HepG2 (cell line): ENCODE measurements around the gene ATP6V0A1.

Experiments
- ARID2 ChIP-seq: sonication (generic); formaldehyde crosslinking; IDR thresholded peaks from 2 replicates; pipeline ENCODE4 v1.8.1; 2022; ENCODE audit warnings: mild to moderate bottlenecking, missing genetic modification reagents, borderline replicate concordance
- ATF3 ChIP-seq: sonication (generic); formaldehyde crosslinking; IDR thresholded peaks from 2 replicates; pipeline ENCODE4 v1.4.0; 2020; ENCODE audit warnings: missing genetic modification reagents
- CTCF ChIP-seq: sonication (generic); formaldehyde crosslinking; IDR thresholded peaks from 2 replicates; pipeline ENCODE4 v1.5.0; 2020; ENCODE audit warnings: mild to moderate bottlenecking, missing genetic modification reagents, moderate library complexity
- IRF2 ChIP-seq: IDR thresholded peaks from 2 replicates; pipeline ENCODE4 v1.6.1; 2018; ENCODE audit warnings: missing genetic modification reagents, missing compliant biosample characterization
- MXI1 ChIP-seq: IDR thresholded peaks from 3 replicates; pipeline ENCODE4 v1.6.1; 2012; ENCODE audit warnings: low read depth, low read length, inconsistent platforms, borderline replicate concordance
- MYNN ChIP-seq: sonication (generic); formaldehyde crosslinking; IDR thresholded peaks from 2 replicates; pipeline ENCODE4 v1.4.0; 2020; ENCODE audit warnings: mild to moderate bottlenecking, low read depth, missing genetic modification reagents
- SP1 ChIP-seq, 2 experiments: fragments of 450-650 bp in 1 of 2; sonication (generic) in 1 of 2; formaldehyde crosslinking in 1 of 2; IDR thresholded peaks; 2 replicates each; pipeline versions ENCODE4 v1.4.0 to v1.6.1; 2016 to 2020; ENCODE audit warnings: missing genetic modification reagents in 1 of 2
- SRSF1 ChIP-seq: fragments of 200-400 bp; formaldehyde crosslinking; optimal IDR thresholded peaks from 2 replicates; pipeline ENCODE3; 2017; ENCODE audit warnings: mild to moderate bottlenecking, low read depth, low read length, moderate library complexity
- TCF7L2 ChIP-seq: IDR thresholded peaks from 2 replicates; pipeline ENCODE4 v1.6.1; 2011; ENCODE audit warnings: mild to moderate bottlenecking, low read depth, low read length, moderate library complexity
- ZKSCAN8 ChIP-seq: IDR thresholded peaks from 2 replicates; pipeline ENCODE4 v1.6.1; 2016; ENCODE audit warnings: borderline replicate concordance, missing genetic modification reagents, missing compliant biosample characterization
- ZNF253 ChIP-seq: sonication (generic); formaldehyde crosslinking; IDR thresholded peaks from 2 replicates; pipeline ENCODE4 v1.8.0; 2022; ENCODE audit warnings: mild to moderate bottlenecking, missing genetic modification reagents, borderline replicate concordance
- ZNF615 ChIP-seq: sonication (generic); formaldehyde crosslinking; IDR thresholded peaks from 2 replicates; pipeline ENCODE4 v1.5.0; 2020; ENCODE audit warnings: mild to moderate bottlenecking, missing genetic modification reagents, borderline replicate concordance
- TF ChIP-seq, protein P1 (sequence below): IDR thresholded peaks from 2 replicates; pipeline ENCODE4 v1.6.1; 2016; ENCODE audit warnings: low read depth
- TF ChIP-seq, protein P2 (sequence below): sonication (generic); formaldehyde crosslinking; IDR thresholded peaks from 2 replicates; pipeline ENCODE4 v1.5.1; 2020; ENCODE audit warnings: missing genetic modification reagents, mild to moderate bottlenecking, borderline replicate concordance

DNA sequence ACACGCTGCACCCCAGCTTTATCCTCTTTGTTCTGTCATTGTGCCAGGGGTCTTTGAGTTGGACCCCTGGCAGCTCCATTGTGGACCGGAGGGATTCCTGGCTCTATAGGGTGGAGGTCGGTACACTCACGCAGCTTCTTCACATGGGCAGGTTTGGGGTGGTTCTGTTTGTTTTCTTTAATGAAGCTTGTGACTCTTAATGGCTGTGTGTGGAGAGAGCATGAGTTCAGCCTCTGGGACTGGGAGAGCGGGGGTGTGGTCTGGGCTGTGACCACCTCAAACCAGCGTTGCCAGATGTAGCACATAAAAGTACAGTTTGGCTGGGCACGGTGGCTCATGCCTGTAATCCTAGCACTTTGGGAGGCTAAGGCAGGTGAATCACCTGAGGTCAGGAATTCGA, 56.2 kb downstream of the ATP6V0A1 start:
- TF ChIP-seq CTCF (no peak), ZKSCAN8 (no peak), ZNF615 (CRISPR knock-in tag) (no peak), SRSF1 (no peak), SP1 (IDR thresholded peaks at IDR 0.05) (no peak), SP1 (CRISPR knock-in tag; IDR thresholded peaks at IDR 0.05) (no peak), TCF7L2 (no peak), IRF2 (CRISPR knock-in tag) (no peak), MYNN (CRISPR knock-in tag) (no peak), MXI1 (no peak), ARID2 (CRISPR knock-in tag) (no peak), ATF3 (CRISPR knock-in tag) (no peak), ZNF253 (CRISPR knock-in tag) (no peak)
- TF ChIP-seq, protein P1, sequence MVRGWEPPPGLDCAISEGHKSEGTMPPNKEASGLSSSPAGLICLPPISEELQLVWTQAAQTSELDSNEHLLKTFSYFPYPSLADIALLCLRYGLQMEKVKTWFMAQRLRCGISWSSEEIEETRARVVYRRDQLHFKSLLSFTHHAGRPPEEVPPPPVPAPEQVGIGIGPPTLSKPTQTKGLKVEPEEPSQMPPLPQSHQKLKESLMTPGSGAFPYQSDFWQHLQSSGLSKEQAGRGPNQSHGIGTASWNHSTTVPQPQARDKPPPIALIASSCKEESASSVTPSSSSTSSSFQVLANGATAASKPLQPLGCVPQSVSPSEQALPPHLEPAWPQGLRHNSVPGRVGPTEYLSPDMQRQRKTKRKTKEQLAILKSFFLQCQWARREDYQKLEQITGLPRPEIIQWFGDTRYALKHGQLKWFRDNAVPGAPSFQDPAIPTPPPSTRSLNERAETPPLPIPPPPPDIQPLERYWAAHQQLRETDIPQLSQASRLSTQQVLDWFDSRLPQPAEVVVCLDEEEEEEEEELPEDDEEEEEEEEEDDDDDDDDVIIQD (CRISPR knock-in tag) = no peak
- TF ChIP-seq, protein P2, sequence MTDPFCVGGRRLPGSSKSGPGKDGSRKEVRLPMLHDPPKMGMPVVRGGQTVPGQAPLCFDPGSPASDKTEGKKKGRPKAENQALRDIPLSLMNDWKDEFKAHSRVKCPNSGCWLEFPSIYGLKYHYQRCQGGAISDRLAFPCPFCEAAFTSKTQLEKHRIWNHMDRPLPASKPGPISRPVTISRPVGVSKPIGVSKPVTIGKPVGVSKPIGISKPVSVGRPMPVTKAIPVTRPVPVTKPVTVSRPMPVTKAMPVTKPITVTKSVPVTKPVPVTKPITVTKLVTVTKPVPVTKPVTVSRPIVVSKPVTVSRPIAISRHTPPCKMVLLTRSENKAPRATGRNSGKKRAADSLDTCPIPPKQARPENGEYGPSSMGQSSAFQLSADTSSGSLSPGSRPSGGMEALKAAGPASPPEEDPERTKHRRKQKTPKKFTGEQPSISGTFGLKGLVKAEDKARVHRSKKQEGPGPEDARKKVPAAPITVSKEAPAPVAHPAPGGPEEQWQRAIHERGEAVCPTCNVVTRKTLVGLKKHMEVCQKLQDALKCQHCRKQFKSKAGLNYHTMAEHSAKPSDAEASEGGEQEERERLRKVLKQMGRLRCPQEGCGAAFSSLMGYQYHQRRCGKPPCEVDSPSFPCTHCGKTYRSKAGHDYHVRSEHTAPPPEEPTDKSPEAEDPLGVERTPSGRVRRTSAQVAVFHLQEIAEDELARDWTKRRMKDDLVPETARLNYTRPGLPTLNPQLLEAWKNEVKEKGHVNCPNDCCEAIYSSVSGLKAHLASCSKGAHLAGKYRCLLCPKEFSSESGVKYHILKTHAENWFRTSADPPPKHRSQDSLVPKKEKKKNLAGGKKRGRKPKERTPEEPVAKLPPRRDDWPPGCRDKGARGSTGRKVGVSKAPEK (CRISPR knock-in tag) = no peak
